ENCODE data around the gene CFHR5.

DNA sequence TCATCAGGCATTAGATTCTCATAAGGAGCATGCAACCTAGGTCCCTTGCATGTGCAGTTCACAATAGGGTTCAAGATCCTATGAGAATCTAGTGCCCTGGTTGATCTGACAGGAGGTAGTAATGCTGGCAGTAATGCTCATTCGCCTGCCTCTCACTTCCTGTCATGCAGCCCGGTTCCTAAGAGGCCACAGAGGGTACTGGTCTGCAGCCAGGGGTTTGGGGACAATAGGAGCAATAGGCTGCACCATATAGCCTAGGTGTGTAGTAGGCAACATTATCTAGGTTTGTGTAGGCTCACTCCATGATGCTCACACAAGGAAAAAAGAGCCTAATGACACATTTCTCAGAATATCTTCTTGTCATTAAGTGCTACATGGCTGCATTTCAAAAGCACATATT lies 25.8 kb downstream of the CFHR5 start:
- TF ChIP-seq, protein P1, sequence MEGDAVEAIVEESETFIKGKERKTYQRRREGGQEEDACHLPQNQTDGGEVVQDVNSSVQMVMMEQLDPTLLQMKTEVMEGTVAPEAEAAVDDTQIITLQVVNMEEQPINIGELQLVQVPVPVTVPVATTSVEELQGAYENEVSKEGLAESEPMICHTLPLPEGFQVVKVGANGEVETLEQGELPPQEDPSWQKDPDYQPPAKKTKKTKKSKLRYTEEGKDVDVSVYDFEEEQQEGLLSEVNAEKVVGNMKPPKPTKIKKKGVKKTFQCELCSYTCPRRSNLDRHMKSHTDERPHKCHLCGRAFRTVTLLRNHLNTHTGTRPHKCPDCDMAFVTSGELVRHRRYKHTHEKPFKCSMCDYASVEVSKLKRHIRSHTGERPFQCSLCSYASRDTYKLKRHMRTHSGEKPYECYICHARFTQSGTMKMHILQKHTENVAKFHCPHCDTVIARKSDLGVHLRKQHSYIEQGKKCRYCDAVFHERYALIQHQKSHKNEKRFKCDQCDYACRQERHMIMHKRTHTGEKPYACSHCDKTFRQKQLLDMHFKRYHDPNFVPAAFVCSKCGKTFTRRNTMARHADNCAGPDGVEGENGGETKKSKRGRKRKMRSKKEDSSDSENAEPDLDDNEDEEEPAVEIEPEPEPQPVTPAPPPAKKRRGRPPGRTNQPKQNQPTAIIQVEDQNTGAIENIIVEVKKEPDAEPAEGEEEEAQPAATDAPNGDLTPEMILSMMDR (IDR thresholded peaks at IDR 0.05; ENCODE audit: low read depth, low read length, missing input control): no peak
- TF ChIP-seq TAF1 (conservative IDR thresholded peaks at IDR 0.05): no peak
- TF ChIP-seq RAD21 (IDR thresholded peaks at IDR 0.05): no peak
- no peak for TF ChIP-seq GABPA (IDR thresholded peaks at IDR 0.05 in 1 of 2, conservative IDR thresholded peaks at IDR 0.05 in 1 of 2)
- TF ChIP-seq, protein P2, sequence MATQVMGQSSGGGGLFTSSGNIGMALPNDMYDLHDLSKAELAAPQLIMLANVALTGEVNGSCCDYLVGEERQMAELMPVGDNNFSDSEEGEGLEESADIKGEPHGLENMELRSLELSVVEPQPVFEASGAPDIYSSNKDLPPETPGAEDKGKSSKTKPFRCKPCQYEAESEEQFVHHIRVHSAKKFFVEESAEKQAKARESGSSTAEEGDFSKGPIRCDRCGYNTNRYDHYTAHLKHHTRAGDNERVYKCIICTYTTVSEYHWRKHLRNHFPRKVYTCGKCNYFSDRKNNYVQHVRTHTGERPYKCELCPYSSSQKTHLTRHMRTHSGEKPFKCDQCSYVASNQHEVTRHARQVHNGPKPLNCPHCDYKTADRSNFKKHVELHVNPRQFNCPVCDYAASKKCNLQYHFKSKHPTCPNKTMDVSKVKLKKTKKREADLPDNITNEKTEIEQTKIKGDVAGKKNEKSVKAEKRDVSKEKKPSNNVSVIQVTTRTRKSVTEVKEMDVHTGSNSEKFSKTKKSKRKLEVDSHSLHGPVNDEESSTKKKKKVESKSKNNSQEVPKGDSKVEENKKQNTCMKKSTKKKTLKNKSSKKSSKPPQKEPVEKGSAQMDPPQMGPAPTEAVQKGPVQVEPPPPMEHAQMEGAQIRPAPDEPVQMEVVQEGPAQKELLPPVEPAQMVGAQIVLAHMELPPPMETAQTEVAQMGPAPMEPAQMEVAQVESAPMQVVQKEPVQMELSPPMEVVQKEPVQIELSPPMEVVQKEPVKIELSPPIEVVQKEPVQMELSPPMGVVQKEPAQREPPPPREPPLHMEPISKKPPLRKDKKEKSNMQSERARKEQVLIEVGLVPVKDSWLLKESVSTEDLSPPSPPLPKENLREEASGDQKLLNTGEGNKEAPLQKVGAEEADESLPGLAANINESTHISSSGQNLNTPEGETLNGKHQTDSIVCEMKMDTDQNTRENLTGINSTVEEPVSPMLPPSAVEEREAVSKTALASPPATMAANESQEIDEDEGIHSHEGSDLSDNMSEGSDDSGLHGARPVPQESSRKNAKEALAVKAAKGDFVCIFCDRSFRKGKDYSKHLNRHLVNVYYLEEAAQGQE (IDR thresholded peaks at IDR 0.05): no peak
